SW480 (cell line): Measurements from ENCODE around the gene EYS.
"Not testable (repeated sequence)": the region's sequence is repeated elsewhere in the genome, so short reads cannot be mapped to it uniquely, and the experiment has no call there.

ENCODE experiments used
- DNase-seq: peaks from one replicate; pipeline ENCODE4 v3.0.0-alpha.2; 2016; ENCODE audit warnings: low spot score

EYS gene

GRCh38 chr6:63963769-63964315 lies 1743.2 kb downstream of the EYS start:
- no peak for DNase-seq

- not testable (repeated sequence) for DNase-seq
Measured at GRCh38 chr6:63953336-63954021, 1753.5 kb downstream of the EYS start.

GRCh38 chr6:63947792-63948529 lies 1759.1 kb downstream of the EYS start:
- no peak for DNase-seq

DNA sequence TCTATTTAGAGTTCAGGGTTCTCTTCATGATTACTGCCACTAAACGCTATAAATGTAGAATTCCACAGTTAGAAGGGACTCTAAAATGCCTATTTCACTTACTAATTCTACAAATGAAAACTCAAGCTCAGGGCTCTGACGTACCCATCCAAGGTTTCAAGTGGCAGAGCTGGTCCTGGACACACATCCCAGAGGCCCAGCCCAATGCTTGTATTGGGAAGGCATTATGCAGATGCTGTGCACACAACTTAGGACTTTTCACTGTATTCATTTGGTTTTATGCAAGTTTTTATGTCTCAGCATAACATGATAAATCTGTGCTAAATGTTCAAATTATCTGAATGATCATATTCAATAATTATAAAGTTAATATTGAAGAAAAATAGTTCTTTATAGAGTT lies 1761.0 kb downstream of the EYS start:
- DNase-seq, result no peak

GRCh38 chr6:63943826-63944225 lies 1763.2 kb downstream of the EYS start:
- DNase-seq, result no peak

- no peak for DNase-seq
Measured at GRCh38 chr6:63941747-63942470, 1765.1 kb downstream of the EYS start.

GRCh38 chr6:63940056-63940455 lies 1767.0 kb downstream of the EYS start:
- DNase-seq, result no peak

DNA sequence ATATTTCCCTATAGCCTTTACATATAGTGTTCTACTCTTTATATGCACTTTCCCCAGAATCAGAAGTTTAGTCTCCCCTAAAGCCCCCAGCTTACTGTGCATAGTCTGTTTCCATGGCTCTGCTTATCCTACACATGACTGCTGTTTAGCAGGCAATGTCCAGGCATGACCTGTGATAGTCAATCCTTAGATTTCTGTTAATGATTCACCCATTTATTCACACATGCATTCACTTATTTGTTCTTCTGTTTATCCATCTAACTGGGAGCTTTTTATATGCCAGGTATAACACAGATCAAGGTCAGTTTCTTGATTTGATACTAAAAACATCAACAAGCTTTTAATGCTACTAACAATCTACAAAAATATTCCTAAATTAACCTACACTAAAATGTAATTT lies 1770.6 kb downstream of the EYS start:
- no peak for DNase-seq

GRCh38 chr6:63935732-63936131 lies 1771.3 kb downstream of the EYS start:
- no peak for DNase-seq

GRCh38 chr6:63933948-63934347 lies 1773.1 kb downstream of the EYS start:
- not testable (repeated sequence) for DNase-seq

- no peak for DNase-seq
Measured at GRCh38 chr6:63930848-63931247, 1776.2 kb downstream of the EYS start.

DNA sequence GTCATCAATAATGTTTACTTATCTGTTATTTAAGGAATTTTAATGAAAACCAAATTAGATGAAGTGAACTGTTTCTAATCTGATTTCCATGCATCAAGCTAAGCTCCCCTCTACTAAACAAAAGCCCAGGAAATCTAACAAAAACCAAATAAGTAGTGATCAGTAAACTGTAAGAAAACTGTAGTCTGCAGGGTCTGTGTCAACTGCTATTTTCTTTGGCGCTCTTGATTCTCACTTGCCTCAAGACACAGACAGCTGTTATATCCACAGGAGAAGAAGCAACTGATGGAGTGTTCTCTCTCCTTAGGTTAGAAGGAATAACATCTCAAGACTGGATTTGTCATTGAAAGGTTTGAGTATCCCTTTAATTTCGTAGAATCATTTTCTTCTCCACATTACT lies 1777.9 kb downstream of the EYS start:
- DNase-seq, result no peak

GRCh38 chr6:63928613-63929012 lies 1778.4 kb downstream of the EYS start:
- DNase-seq, result no peak

- DNase-seq, result no peak
Measured at GRCh38 chr6:63926950-63927927, 1779.8 kb downstream of the EYS start.

DNA sequence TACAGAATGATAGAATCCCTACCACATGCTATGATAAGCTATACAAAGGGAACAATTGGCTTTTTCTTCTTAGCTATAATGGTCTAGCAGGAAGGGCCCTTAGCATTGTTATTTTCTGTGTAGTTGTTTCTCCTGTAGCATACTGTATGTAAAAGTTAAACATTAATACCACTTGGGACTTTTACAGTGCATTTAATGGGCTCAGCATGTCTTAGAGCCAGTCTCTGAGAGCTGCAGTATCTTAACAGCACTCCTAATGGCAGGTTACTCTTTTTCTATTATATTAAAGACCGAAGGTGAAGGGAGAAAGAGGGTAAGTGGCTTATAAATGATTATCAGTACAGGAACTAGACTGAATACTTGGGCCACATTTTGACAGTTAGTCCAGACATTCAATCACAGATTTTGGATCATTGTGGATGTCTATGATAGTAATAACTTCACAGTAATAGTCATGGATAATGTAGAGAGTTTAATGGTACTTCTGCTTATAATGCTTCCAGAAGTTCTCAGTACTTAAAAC lies 1780.7 kb downstream of the EYS start:
- no peak for DNase-seq

GRCh38 chr6:63923139-63923739 lies 1783.8 kb downstream of the EYS start:
- peak; percentile 27 for DNase-seq

- DNase-seq, result no peak
Measured at GRCh38 chr6:63919556-63920110, 1787.4 kb downstream of the EYS start.

DNA sequence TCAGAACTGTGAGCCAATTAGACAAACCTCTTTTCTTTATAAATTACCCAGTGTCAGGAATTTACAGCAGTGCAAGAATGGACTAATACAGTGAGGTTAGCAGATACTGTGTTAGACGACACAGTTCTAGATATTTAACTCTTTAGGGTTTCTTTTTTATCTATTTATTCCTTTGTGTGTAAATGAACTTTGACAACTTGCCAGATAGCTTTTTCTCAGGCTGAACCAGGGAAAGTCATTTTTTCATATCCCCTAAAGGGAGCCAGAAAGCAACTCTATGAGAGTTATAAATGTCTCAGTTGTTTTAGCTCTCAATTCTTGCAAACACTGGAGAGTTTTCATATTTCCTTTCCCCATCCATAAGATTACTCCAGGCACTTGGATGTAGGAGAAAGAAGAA lies 1794.1 kb downstream of the EYS start:
- DNase-seq, result no peak

- no peak for DNase-seq
Measured at GRCh38 chr6:63910863-63911551, 1796.0 kb downstream of the EYS start.
